ENCODE data around the gene THBS1.

The THBS1 gene

GRCh38 chr15:39582977-39583595 lies 2.2 kb downstream of the THBS1 start:
- no peak overlapping the region for H3K4me2 ChIP-seq (ENCODE audit: low read length)
- no peaks in the 10 kb centered on the region for H3K9me3 ChIP-seq (ENCODE audit: low read length)
- H3K4me1 ChIP-seq (ENCODE audit: insufficient read depth, low read length, severe bottlenecking): no peaks in the 10 kb centered on the region
- H3K9ac ChIP-seq (ENCODE audit: low read length): no peak overlapping the region
- no peak for TF ChIP-seq EZH2 (IDR thresholded peaks at IDR 0.05; ENCODE audit: borderline replicate concordance, low read length)
- TF ChIP-seq CTCF (IDR thresholded peaks at IDR 0.05; ENCODE audit: low read length): no peak
- no peak overlapping the region for H2AFZ ChIP-seq (ENCODE audit: low read length)
- H4K20me1 ChIP-seq (ENCODE audit: insufficient read depth, low read length): no peaks in the 10 kb centered on the region
- H3K36me3 ChIP-seq (ENCODE audit: insufficient read depth, low read length): no peaks in the 10 kb centered on the region
- peaks cover 6% of the 10 kb centered on the region for H3K27me3 ChIP-seq (ENCODE audit: insufficient read depth, low read length)
- H3K79me2 ChIP-seq (ENCODE audit: insufficient read depth, low read length): no peaks in the 10 kb centered on the region
- no peak overlapping the region for H3K4me3 ChIP-seq (ENCODE audit: low read depth, low read length, poor library complexity, severe bottlenecking)
- H3K27ac ChIP-seq (ENCODE audit: low read depth, low read length, poor library complexity, severe bottlenecking): no peak overlapping the region
- no peaks in the 10 kb centered on the region for H3F3A ChIP-seq (ENCODE audit: insufficient read depth, low read length)
- H3K9me2 ChIP-seq (ENCODE audit: low read depth, low read length): no peaks in the 10 kb centered on the region

- H3K9me3 ChIP-seq (ENCODE audit: low read length): no peaks in the 10 kb centered on the region
- no peak overlapping the region for H3K4me3 ChIP-seq (ENCODE audit: low read depth, low read length, poor library complexity, severe bottlenecking)
- no peak overlapping the region for H3K4me2 ChIP-seq (ENCODE audit: low read length)
- peaks cover 6% of the 10 kb centered on the region for H3K27me3 ChIP-seq (ENCODE audit: insufficient read depth, low read length)
- H4K20me1 ChIP-seq (ENCODE audit: insufficient read depth, low read length): no peaks in the 10 kb centered on the region
- no peaks in the 10 kb centered on the region for H3K36me3 ChIP-seq (ENCODE audit: insufficient read depth, low read length)
- H2AFZ ChIP-seq (ENCODE audit: low read length): no peak overlapping the region
- no peaks in the 10 kb centered on the region for H3K4me1 ChIP-seq (ENCODE audit: insufficient read depth, low read length, severe bottlenecking)
- H3K9me2 ChIP-seq (ENCODE audit: low read depth, low read length): no peaks in the 10 kb centered on the region
- H3F3A ChIP-seq (ENCODE audit: insufficient read depth, low read length): no peaks in the 10 kb centered on the region
- TF ChIP-seq EZH2 (IDR thresholded peaks at IDR 0.05; ENCODE audit: borderline replicate concordance, low read length) (no peak), CTCF (IDR thresholded peaks at IDR 0.05; ENCODE audit: low read length) (peak; percentile 45; the same call in 1 of the 2 replicates)
- H3K27ac ChIP-seq (ENCODE audit: low read depth, low read length, poor library complexity, severe bottlenecking): no peak overlapping the region
- no peak overlapping the region for H3K9ac ChIP-seq (ENCODE audit: low read length)
- H3K79me2 ChIP-seq (ENCODE audit: insufficient read depth, low read length): no peaks in the 10 kb centered on the region
Measured at GRCh38 chr15:39583596-39584265, 2.9 kb downstream of the THBS1 start.

- no peaks in the 10 kb centered on the region for H3K4me1 ChIP-seq (ENCODE audit: insufficient read depth, low read length, severe bottlenecking)
- no peak overlapping the region for H3K4me2 ChIP-seq (ENCODE audit: low read length)
- H2AFZ ChIP-seq (ENCODE audit: low read length): no peak overlapping the region
- H4K20me1 ChIP-seq (ENCODE audit: insufficient read depth, low read length): no peaks in the 10 kb centered on the region
- no peak overlapping the region for H3K27ac ChIP-seq (ENCODE audit: low read depth, low read length, poor library complexity, severe bottlenecking)
- no peaks in the 10 kb centered on the region for H3K79me2 ChIP-seq (ENCODE audit: insufficient read depth, low read length)
- H3F3A ChIP-seq (ENCODE audit: insufficient read depth, low read length): no peaks in the 10 kb centered on the region
- H3K9me3 ChIP-seq (ENCODE audit: low read length): no peaks in the 10 kb centered on the region
- no peak overlapping the region for H3K9ac ChIP-seq (ENCODE audit: low read length)
- no peak overlapping the region for H3K4me3 ChIP-seq (ENCODE audit: low read depth, low read length, poor library complexity, severe bottlenecking)
- H3K27me3 ChIP-seq (ENCODE audit: insufficient read depth, low read length): peaks cover 6% of the 10 kb centered on the region
- no peaks in the 10 kb centered on the region for H3K9me2 ChIP-seq (ENCODE audit: low read depth, low read length)
- no peaks in the 10 kb centered on the region for H3K36me3 ChIP-seq (ENCODE audit: insufficient read depth, low read length)
- TF ChIP-seq CTCF (IDR thresholded peaks at IDR 0.05; ENCODE audit: low read length) (no peak), EZH2 (IDR thresholded peaks at IDR 0.05; ENCODE audit: borderline replicate concordance, low read length) (no peak)
Measured at GRCh38 chr15:39584266-39584659, 3.4 kb downstream of the THBS1 start.
